H54 (cell line): ENCODE data around the gene FAM13B.
"Not testable (repeated sequence)": the region's sequence is repeated elsewhere in the genome, so short reads cannot be mapped to it uniquely, and the experiment has no call there.

ENCODE experiments used
- DNase-seq: peaks from one replicate; pipeline ENCODE4 v3.0.0; 2011; ENCODE audit warnings: low spot score, mixed read lengths; ENCODE audit not compliant: insufficient read length
- FAIRE-seq: peaks from 3 replicates; lab custom pipeline; 2011; peaks lifted over from hg19 to GRCh38; lab: Jason Lieb, UNC
- POLR2A ChIP-seq: IDR thresholded peaks from 2 replicates; pipeline ENCODE4 v1.6.1; 2011; ENCODE audit warnings: low read depth, mild to moderate bottlenecking, low read length

FAM13B gene

GRCh38 chr5:138032572-138033385, at the start of gene FAM13B:
Gene FAM13B (minus strand): TSS chr5:138033079. CDS start chr5:138019111, 13,968 bp downstream.
- no peak for FAIRE-seq

GRCh38 chr5:138082033-138082432, 49.2 kb upstream of the FAM13B start:
- no peak for DNase-seq
- no peak for FAIRE-seq

More at GRCh38 chr5:138032572-138033385, at the start of gene FAM13B:
- peak; percentile 64 for DNase-seq
- TF ChIP-seq POLR2A: peak; percentile 97

GRCh38 chr5:138078006-138078643, 45.2 kb upstream of the FAM13B start:
- FAIRE-seq (no peak), DNase-seq (no peak)
- no peak for TF ChIP-seq POLR2A

More at GRCh38 chr5:138082033-138082432, 49.2 kb upstream of the FAM13B start:
- no peak for TF ChIP-seq POLR2A

- peak; percentile 49 for DNase-seq
- no peak for TF ChIP-seq POLR2A
- FAIRE-seq: peak; percentile 85
These were observed 44.3 kb upstream of the FAM13B start for GRCh38 chr5:138077064-138077696.

GRCh38 chr5:138070026-138070425, 37.1 kb upstream of the FAM13B start:
- not testable (repeated sequence) for DNase-seq, FAIRE-seq

- DNase-seq (peak; percentile 60), FAIRE-seq (peak; percentile 67)
- no peak for TF ChIP-seq POLR2A
These were observed 36.1 kb upstream of the FAM13B start for GRCh38 chr5:138068742-138069600.

GRCh38 chr5:138067945-138068344, 35.1 kb upstream of the FAM13B start:
- no peak for DNase-seq
- no peak for FAIRE-seq
- no peak for TF ChIP-seq POLR2A

GRCh38 chr5:138065102-138065501, 32.2 kb upstream of the FAM13B start:
- no peak for FAIRE-seq
- no peak for TF ChIP-seq POLR2A
- DNase-seq: no peak

- FAIRE-seq: no peak
- no peak for DNase-seq
- TF ChIP-seq POLR2A: no peak
These were observed 31.6 kb upstream of the FAM13B start for GRCh38 chr5:138064526-138064925.

- FAIRE-seq (peak; percentile 71), DNase-seq (no peak)
These were observed 22.1 kb upstream of the FAM13B start for GRCh38 chr5:138054847-138055558.

GRCh38 chr5:138054206-138054605, 21.3 kb upstream of the FAM13B start:
- TF ChIP-seq POLR2A: no peak
- DNase-seq: no peak
- no peak for FAIRE-seq

More at GRCh38 chr5:138054847-138055558, 22.1 kb upstream of the FAM13B start:
- TF ChIP-seq POLR2A: no peak

- no peak for TF ChIP-seq POLR2A
- DNase-seq (no peak), FAIRE-seq (no peak)
These were observed 20.7 kb upstream of the FAM13B start for GRCh38 chr5:138053554-138053953.

GRCh38 chr5:138052718-138053117, 19.8 kb upstream of the FAM13B start:
- not testable (repeated sequence) for DNase-seq

More at GRCh38 chr5:138052718-138053117, 19.8 kb upstream of the FAM13B start:
- FAIRE-seq: not testable (repeated sequence)
